HG03558 (cell line): Measurements from ENCODE around the gene NPIPA2.
"Not testable (repeated sequence)": the region's sequence is repeated elsewhere in the genome, so short reads cannot be mapped to it uniquely, and the experiment has no call there.

ENCODE experiments used
- ATAC-seq: cut with Tn5 transposase; IDR thresholded peaks from one replicate; pipeline ENCODE4 v1.9.1; 2021; ENCODE audit warnings: moderate number of reproducible peaks; ENCODE audit not compliant: unreplicated experiment; ENCODE audit errors: extremely low read depth

The NPIPA2 gene

DNA sequence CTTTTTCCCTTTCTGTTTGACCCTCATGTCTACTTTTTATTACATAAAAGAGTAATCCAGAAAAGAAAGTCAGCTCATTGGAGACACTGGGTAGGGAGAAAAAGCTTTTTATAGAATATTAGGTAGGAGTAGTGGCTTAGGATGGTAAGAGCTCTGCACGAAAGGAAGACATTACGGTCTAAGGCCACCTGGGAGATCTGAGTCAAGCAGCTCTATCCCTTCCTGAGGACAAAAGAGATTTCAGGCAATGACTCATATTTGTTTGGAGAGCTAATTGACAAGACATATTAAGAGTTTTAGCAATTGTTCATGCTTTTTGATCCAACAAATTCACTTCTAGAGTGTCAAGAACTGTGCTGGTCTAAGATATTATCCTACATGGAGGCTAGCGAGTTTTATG is 71.6 kb downstream of the NPIPA2 start:
- ATAC-seq: not testable (repeated sequence)
